Measurements from ENCODE around the gene TAF6.

DNA sequence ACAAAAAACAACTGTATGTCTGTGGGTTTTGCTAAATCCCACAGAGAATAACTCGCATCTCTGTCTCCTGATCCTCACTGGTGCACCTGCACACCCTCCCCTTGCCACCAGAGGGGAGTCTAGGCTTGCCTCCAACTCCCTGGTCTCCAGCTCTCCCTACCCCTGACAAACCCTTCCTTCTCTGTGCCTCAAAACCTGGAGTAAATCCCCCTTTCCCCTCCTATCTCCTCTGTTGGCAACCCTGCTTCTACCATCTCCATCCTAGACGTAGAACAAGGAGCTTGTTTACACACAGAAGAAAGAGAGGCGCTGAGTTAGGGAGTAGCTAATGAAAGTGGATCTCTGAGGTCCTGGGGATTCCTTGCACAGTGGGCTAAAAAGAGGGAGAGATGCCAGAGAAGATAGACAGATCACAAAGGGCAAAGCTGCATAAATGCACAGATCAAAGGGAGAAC, 13.6 kb upstream of the TAF6 start:
- peak; percentile 87 for TF ChIP-seq CTCF (IDR thresholded peaks at IDR 0.05)
- peak; percentile 90 to 96 for TF ChIP-seq RAD21 (conservative IDR thresholded peaks at IDR 0.05 in 1 of 2, IDR thresholded peaks at IDR 0.05 in 1 of 2)
- no peak for TF ChIP-seq RCOR1 (IDR thresholded peaks at IDR 0.05; ENCODE audit: low read depth, low read length)
- no peak for TF ChIP-seq CBX8 (IDR thresholded peaks at IDR 0.05)
- no peak for TF ChIP-seq POLR2A (IDR thresholded peaks at IDR 0.05; ENCODE audit: low read length)
- no peak for TF ChIP-seq ZC3H11A (IDR thresholded peaks at IDR 0.05)
- TF ChIP-seq MAFK (IDR thresholded peaks at IDR 0.05; ENCODE audit: partially characterized antibody) = no peak
- TF ChIP-seq EP300 (IDR thresholded peaks at IDR 0.05) = no peak
